Esophagus mucosa (tissue), 1 donor: ENCODE measurements around the gene ADD1. TPM values are rescaled to one million over a fixed set of nuclear protein-coding genes. Genes with fewer than 3 reads are reported as not detected.
"Not testable (repeated sequence)": the region's sequence is repeated elsewhere in the genome, so short reads cannot be mapped to it uniquely, and the experiment has no call there.

Experiments
- ATAC-seq: fragments of 200-7000 bp; cut with Tn5 transposase; one replicate; pipeline ENCODE4 v1.9.1; 2020
- total RNA-seq: library from RNA; stranded (reverse); gene quantifications from one replicate; pipeline ENCODE4 v1.2.4, GENCODE V29; 2023
- donor health status: DM: yes; HTN: yes; CAD: no.

Gene ADD1
- total RNA-seq, 1 donor from 2014 or later: 133 TPM

- no peak for ATAC-seq
Measured at GRCh38 chr4:2946812-2947600, 103.4 kb downstream of the ADD1 start.

DNA sequence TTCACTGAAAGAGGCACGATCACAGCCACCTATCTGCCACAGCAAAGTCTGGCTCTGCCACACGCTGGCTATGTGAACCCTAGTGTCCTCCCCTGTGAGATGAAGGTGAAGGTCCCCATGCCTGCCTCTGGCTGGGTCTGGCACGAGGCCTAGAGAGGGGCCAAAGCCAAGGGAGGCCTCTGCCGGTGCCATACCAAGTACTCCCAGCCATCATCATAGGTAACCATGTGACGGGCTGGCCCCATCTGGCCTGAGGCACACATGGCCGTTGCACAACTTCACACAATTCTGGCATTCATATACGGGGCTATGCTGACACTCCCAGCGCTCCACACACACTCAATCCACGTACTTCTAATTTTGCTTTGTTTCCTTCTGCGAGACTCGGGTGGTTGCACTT is 104.3 kb downstream of the ADD1 start:
- peak; percentile 9 for ATAC-seq

DNA sequence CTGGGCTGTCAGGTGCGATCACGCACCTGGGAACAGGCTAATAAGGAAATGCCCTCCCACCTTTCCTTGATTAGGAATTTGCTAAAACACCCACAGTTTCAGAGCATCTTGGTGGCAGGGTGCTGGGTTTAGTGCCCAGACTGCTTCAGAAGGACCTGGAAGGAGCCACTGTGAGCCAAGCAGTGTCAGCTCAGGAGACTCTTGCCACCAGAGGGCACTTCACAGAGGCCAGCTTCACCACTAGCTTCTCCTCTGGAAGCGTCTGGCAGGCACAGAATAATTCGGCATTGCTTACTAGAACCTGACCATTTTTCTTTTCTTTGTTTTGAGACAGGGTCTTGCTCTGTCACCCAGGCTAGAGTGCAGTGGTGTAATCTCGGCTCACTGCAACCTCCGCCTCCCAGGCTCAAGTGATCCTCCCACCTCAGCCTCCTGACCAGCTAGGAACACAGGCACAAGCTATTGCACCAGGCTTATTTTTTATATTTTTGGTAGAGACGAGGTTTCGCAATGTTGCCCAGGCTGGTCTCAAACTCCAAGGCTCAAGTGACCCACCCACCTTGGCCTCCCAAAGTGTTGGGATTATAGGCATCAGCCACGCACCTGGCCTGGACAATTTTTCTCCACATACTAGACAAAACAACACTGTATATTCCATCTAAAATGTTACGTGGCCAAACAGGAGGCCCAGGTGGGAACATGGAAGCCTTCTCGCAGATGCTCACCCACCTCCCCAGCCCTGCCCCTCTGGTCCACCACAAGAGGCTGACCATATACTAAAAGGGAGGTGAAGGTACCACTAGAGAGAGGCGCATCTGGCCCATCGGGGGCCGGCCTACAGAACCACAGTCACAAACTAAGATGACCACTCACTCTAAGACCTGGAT is 105.5 kb downstream of the ADD1 start:
- peak; percentile 64 for ATAC-seq

DNA sequence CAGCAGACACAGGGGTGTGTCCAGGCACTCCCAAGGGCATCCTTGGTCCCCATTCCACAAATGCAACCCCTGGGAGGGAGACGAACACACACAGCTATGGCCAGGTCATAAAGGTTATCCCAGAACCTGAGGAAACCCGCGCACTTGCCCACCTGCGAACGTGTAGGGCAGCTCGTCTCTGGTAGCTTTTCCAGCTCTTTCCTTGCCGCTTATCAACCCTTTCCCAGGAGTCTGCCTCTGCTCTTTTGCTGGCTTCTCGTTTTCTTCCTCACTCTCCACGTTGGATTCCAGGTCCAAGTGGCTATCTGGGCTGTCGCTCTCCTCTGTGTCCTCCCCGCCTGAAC is 106.1 kb downstream of the ADD1 start:
- ATAC-seq: no peak

DNA sequence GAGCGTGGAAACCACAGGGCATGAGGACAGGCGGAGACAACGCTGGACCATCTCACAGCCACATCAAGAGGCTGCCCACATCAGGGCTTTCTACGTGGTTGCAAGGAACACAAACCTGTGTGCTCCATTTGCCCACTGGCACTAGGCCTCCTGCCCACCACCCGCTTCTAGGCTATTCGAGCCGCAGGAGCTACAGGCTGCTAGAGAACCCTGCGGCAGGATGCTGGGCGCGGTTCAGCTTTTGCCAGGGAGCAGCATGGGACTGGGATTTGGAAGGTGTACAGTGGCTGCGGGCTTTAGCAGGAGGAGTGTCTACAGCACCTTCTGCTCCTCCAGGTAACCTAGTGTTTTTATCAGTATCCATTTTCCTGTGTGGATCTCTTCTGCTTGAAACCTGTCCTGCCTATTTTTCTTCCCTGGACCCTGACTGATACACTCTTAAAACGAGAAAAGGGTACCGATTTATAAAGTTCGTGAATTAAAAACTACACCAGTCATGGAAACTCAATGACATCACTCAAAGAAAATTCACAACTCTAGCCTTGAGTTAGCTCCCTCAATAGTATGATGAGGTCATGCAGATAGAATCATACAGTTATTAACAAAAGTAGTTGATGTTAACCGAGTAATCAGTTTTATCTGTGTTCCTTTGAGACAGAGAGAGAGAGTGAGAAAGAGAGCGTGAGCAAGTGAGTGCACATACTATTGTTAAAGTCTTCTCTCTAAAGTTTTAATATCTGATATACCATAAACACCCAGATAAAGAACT is 106.8 kb downstream of the ADD1 start:
- ATAC-seq: peak; percentile 6

- ATAC-seq: no peak
Measured at GRCh38 chr4:2953496-2953895, 109.9 kb downstream of the ADD1 start.

DNA sequence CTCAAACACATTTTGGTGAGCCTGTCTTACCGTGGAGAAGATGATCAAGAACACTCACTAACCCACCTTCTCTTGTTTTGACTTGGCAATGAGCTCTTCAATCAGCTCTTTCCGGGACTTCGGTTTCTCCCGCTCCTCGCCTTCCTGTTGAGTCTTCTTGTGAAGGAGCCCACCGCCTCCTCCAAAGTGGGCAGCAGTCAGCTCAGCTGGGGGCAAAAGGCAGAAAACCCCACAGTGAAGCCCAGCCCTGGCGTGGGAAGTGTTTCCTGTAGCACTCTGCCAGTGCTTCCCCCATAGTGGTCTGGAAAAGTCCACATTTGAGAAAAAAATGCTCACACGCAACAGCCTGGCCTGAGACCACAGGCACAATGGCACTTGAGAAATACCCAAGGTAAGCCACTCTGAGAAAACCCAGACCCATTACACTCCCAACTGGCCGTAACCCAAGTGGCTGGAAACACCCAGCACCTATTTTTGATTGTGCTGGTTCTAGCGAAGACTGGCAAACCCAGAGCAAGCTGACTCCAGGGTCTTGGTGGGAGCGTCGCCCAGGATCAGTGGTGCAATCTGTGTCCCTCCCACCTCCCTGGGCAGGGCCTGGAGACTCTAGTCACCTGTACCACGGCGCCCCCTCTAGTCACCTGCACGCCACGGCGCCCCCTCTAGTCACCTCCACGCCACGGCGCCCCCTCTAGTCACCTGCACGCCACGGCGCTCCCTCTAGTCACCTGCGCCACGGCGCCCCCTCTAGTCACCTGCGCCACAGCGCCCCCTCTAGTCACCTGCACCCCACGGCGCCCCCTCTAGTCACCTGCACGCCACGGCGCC is 110.9 kb downstream of the ADD1 start:
- no peak for ATAC-seq

DNA sequence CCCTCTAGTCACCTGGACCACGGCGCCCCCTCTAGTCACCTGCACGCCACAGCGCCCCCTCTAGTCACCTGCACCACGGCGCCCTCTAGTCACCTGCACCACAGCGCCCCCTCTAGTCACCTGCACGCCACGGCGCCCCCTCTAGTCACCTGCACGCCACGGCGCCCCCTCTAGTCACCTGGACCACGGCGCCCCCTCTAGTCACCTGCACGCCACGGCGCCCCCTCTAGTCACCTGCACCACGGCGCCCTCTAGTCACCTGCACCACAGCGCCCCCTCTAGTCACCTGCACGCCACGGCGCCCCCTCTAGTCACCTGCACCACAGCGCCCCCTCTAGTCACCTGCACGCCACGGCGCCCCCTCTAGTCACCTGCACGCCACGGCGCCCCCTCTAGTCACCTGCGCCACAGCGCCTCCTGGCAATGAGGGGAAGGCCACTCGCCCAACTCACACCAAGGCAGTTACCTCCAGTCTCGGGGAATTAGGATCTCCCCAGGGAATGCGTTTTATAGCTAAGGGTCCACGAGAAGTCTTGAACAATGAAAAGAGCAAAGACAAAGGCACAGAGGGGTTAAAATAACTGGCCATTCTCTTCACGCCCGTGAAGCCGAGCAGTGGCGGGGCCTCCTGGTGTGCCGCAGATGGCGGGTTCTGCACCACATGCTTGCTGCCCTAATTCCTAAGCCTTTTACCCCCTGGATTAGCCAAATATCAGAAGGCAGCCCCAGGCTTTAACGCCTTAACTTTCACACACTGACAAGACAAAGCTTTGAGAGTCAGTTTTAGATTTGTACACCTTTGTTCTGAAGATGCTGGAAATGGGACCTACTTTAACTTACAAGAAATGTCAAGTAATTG is 111.8 kb downstream of the ADD1 start:
- not testable (repeated sequence) for ATAC-seq

- no peak for ATAC-seq
Measured at GRCh38 chr4:2958446-2958845, 114.8 kb downstream of the ADD1 start.

DNA sequence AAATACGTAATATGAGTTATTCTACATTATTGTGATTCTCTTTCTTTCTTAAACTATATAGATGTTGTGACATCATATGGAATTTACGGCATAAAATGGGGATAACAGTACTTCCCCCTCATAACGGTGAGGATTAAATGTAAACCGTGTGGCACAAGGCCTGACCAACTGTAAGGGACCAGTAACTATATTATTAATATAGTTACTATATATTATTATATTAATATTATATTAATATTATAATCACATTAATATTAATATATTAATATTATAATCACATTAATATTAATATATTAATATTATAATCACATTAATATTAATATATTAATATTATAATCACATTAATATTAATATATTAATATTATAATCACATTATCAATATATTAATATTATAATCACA is 116.8 kb downstream of the ADD1 start:
- ATAC-seq: not testable (repeated sequence)

- no peak for ATAC-seq
Measured at GRCh38 chr4:2961421-2961810, 117.8 kb downstream of the ADD1 start.

DNA sequence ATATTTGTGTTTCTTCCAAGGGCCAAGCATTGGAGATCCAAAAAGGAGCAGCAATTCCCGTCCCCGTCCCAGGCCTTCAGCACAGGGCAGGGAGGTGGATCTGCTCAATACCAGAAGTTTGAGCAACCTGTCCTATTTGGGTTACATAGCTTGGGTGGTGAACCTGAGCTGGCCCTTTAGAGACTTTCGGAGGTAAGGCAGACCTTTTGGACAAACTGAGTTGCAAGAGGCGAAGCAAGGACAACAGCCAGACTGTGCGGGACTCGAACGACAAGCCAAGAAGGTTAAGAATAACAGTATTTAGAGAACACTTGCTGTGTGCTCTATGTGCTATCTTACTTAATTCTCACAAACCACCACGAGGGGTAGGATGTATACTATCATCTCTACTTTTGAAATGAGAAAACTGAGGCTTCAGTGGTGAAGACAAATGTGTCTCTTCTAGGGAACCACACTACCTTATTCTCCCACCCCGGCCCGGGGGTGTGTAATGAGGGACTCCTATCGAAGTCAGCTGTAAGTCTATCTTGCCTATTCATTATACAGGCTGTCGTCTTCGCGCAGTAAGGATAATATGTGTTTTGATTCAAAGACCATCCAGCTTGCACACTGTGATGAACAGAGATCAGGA is 118.3 kb downstream of the ADD1 start:
- ATAC-seq: no peak

GRCh38 chr4:2962614-2963174 is 119.0 kb downstream of the ADD1 start:
- ATAC-seq: peak; percentile 39

- peak; percentile 98 for ATAC-seq
Measured at GRCh38 chr4:2963175-2963965, 119.7 kb downstream of the ADD1 start, which contains the start of the genes GRK4 and NOP14. GRK4 (plus strand) TSS chr4:2963571; CDS start chr4:2964071, 500 bp downstream. NOP14 (minus strand) TSS chr4:2963406; CDS start chr4:2963319, 87 bp downstream.

DNA sequence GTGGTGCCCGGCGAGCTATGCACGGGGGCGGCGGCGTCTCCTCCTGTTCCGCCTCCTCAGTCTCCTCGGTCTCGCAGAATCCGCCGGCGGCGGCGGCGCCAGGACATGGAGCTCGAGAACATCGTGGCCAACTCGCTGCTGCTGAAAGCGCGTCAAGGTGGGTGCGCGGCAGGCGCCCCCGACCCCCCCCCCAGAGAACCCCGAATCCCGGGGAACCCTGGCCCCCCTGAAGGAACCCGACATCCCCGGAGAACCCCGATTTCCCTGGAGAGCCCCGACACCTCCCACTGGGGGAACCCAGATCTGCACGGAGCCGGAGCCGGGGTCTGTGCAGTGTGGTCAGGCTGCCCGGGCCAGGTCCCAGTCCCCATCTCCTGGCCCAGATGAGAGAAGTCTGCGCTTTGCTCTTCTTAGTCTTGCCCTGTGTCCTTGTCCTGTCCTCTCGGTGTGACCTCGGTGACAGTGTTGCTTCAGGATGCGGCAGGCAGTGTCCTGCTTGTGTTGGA is 120.4 kb downstream of the ADD1 start:
- ATAC-seq: peak; percentile 6

- no peak for ATAC-seq
Measured at GRCh38 chr4:2964706-2965258, 121.1 kb downstream of the ADD1 start.

GRCh38 chr4:2965262-2965661 is 121.6 kb downstream of the ADD1 start:
- ATAC-seq: no peak

- no peak for ATAC-seq
Measured at GRCh38 chr4:2968381-2968780, 124.7 kb downstream of the ADD1 start.

DNA sequence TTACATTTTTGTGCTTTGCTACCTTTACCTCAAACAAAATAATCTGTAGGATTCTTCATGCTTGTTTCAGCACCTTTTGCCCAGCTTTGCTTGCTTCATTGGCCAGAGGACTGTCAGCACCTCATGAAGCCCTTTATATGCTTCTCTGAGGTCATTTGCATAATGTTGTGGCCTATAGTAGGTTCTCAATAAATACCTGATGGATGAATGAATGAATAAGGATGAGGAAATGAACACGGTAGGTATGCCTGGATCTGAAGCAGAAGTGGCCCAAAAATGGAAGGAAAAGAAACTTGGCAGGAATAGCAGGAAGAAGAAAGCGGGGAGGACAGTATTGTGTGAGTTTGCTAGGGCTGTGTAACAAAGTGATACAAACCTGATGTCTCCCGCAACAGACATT is 127.6 kb downstream of the ADD1 start:
- no peak for ATAC-seq
